ENCODE measurements around the gene SAE1. TPM values are rescaled to one million over a fixed set of nuclear protein-coding genes. Genes with fewer than 3 reads are reported as not detected.
A peak's percentile ranks its signal among the peaks of the same experiment; 100 is the strongest.

The SAE1 gene
- total and polyA plus RNA-seq, 4 experiments from 2014 or later, result 35.3 to 182 (median 71.6) TPM

DNA sequence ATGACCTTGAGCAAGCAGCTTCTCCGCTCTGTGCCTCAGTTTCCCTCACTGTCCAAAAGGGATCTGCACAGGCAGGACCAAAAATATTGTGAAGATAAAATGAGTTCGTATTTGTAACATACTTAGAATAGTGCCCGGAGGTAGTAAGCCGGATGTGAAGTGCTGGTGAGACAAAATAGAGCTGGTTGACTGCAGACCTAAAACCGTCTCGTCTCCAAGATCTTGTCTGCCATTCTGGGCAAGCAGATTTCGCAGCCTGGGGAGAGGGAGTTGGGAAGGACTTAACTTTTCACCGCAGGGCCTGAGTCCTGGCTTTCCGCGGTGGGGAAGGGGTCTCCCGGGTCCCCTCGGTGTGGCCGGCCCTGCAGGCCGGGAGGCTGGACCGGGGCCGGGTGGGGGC lies 108.5 kb downstream of the SAE1 start:
- Histone ChIP-seq H3K4me1 (ENCODE audit: insufficient read depth, low read length) (peaks cover 45% of the 10 kb centered on the region), H3K9me3 (ENCODE audit: control insufficient read depth in 1 of 2, low read length in 2 of 2) (no peaks in the 10 kb centered on the region), H3K4me3 (ENCODE audit: low read length in 2 of 2) (no peak overlapping the region), H3K36me3 (ENCODE audit: insufficient read depth, low read length) (no peaks in the 10 kb centered on the region), H3K27ac (ENCODE audit: low read depth, low read length) (peak overlapping the region; percentile 45), H3K27me3 (ENCODE audit: insufficient read depth, low read length) (no peaks in the 10 kb centered on the region)
- Mint-ChIP-seq H3K4me3 (peak overlapping the region; percentile 77 to 90 (median 84)), H3K4me1 (peaks cover 7 to 20% (median 15%) of the 10 kb centered on the region in 4 donors), H3K36me3 (no peaks in the 10 kb centered on the region), H3K9me3 (no peaks in the 10 kb centered on the region), H3K27ac (peak overlapping the region; percentile 65 to 93 (median 89)), H3K27me3 (no peaks in the 10 kb centered on the region)
- POLR2A ChIA-PET (ENCODE audit: partially characterized antibody), result interaction anchor here (0.6 to 6.9 kb wide), 11 partner anchors 11 to 1720 kb away, joined by 3 to 101 read pairs (median 4); partner anchors contain the start of genes CCDC9, INAFM1 and ZC3H4
- CTCF ChIA-PET (ENCODE audit: partially characterized antibody), result interaction anchor here (1.0 to 1.9 kb wide), 6 partner anchors 10 to 89 kb away, joined by 3 to 10 read pairs (median 3); no protein-coding TSS in a partner anchor
- intact Hi-C loops (cut with micrococcal nuclease), result no loop called here
- DNase-seq, result peak in 2 of 5 donors; percentile 34 to 40

DNA sequence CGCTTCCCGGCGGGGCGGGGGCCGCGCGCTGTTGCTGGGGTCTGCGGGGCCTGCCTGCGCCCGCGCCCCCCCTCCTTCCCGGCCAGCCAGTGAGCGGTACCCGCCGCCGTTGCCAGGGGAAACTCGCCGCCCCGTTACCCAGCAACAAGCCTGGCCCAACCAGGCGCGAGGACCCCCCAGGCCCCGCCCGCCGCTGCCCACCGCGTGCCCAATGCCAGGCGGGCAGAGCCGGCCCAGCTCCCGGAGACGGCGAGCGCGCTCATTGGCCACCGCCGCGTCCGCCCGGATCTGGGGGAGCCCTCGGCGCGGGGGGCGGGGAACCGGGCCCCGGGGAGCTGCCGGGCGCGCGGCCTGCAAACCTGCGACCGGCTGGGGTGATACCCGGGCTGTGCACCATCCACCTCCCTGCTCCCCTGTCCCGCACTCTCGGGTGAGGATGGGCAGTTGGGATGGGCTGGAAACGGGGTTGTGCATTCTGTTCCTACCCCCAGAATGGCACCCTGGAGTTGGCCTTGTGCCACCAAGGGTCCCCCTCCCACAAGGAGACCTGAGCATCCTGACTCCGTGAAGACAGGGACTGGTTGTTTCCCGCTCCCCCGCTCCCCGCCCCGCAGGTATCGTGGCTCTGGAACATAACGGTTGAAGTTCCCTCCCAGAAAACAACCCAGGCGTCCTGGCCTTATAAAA lies 109.1 kb downstream of the SAE1 start:
- no peaks in the 10 kb centered on the region for H3K9me3 ChIP-seq (ENCODE audit: control insufficient read depth in 1 of 2, low read length in 2 of 2)
- H3K27ac Mint-ChIP-seq, result peak overlapping the region in 5 of 7 donors; percentile 23 to 85 (median 53)
- H3K27me3 ChIP-seq (ENCODE audit: insufficient read depth, low read length), result no peaks in the 10 kb centered on the region
- ChIA-PET POLR2A (ENCODE audit: partially characterized antibody) (interaction anchor here (0.6 to 6.9 kb wide), 14 partner anchors 12 to 1720 kb away, joined by 3 to 101 read pairs (median 4); partner anchors contain the start of genes CCDC9, INAFM1 and ZC3H4), CTCF (ENCODE audit: partially characterized antibody) (interaction anchor here (1.0 to 1.9 kb wide), 6 partner anchors 10 to 90 kb away, joined by 3 to 10 read pairs (median 3); no protein-coding TSS in a partner anchor)
- no peaks in the 10 kb centered on the region for H3K27me3 Mint-ChIP-seq
- H3K36me3 ChIP-seq (ENCODE audit: insufficient read depth, low read length), result no peaks in the 10 kb centered on the region
- H3K9me3 Mint-ChIP-seq, result no peaks in the 10 kb centered on the region
- no peaks in the 10 kb centered on the region for H3K36me3 Mint-ChIP-seq
- peak overlapping the region; percentile 45 for H3K27ac ChIP-seq (ENCODE audit: low read depth, low read length)
- peaks cover 7 to 26% (median 18%) of the 10 kb centered on the region in 4 donors for H3K4me1 Mint-ChIP-seq
- H3K4me1 ChIP-seq (ENCODE audit: insufficient read depth, low read length), result peaks cover 50% of the 10 kb centered on the region
- DNase-seq, result peak; percentile 51 to 80 (median 56)
- intact Hi-C loops (cut with micrococcal nuclease), result loop anchor here (5.0 kb wide), 2 partner anchors 202 to 377 kb away; partner anchors contain the start of gene ARHGAP35
- peak overlapping the region in 1 of 2 donors; percentile 46 for H3K4me3 ChIP-seq (ENCODE audit: low read length in 2 of 2)
- peak overlapping the region; percentile 46 to 63 (median 53) for H3K4me3 Mint-ChIP-seq

- H3K9me3 Mint-ChIP-seq, result no peaks in the 10 kb centered on the region
- H3K27ac Mint-ChIP-seq, result peak overlapping the region in 5 of 7 donors; percentile 41 to 68 (median 64)
- POLR2A ChIA-PET (ENCODE audit: partially characterized antibody), result interaction anchor here (0.9 to 6.9 kb wide), 10 partner anchors 8 to 129 kb away, joined by 3 to 101 read pairs (median 6); partner anchors contain the start of genes CCDC9, INAFM1 and ZC3H4
- Histone ChIP-seq H3K4me1 (ENCODE audit: insufficient read depth, low read length) (peaks cover 51% of the 10 kb centered on the region), H3K4me3 (ENCODE audit: low read length in 2 of 2) (peak overlapping the region in 1 of 2 donors; percentile 35), H3K36me3 (ENCODE audit: insufficient read depth, low read length) (no peaks in the 10 kb centered on the region), H3K27me3 (ENCODE audit: insufficient read depth, low read length) (no peaks in the 10 kb centered on the region), H3K27ac (ENCODE audit: low read depth, low read length) (peak overlapping the region; percentile 45), H3K9me3 (ENCODE audit: control insufficient read depth in 1 of 2, low read length in 2 of 2) (no peaks in the 10 kb centered on the region)
- no peak for DNase-seq
- intact Hi-C loops (cut with micrococcal nuclease), result loop anchor here (5.0 kb wide), 2 partner anchors 203 to 378 kb away; partner anchors contain the start of gene ARHGAP35
- H3K4me3 Mint-ChIP-seq, result peak overlapping the region in 7 of 8 donors; percentile 46 to 66 (median 54)
- peaks cover 7 to 29% (median 20%) of the 10 kb centered on the region in 4 donors for H3K4me1 Mint-ChIP-seq
- H3K36me3 Mint-ChIP-seq, result no peaks in the 10 kb centered on the region
- H3K27me3 Mint-ChIP-seq, result no peaks in the 10 kb centered on the region
- CTCF ChIA-PET (ENCODE audit: partially characterized antibody), result interaction anchor here (0.6 to 1.1 kb wide), 2 partner anchors 30 to 33 kb away, joined by 4 to 5 read pairs; no protein-coding TSS in a partner anchor
These were observed 109.9 kb downstream of the SAE1 start for GRCh38 chr19:47240556-47240955.

DNA sequence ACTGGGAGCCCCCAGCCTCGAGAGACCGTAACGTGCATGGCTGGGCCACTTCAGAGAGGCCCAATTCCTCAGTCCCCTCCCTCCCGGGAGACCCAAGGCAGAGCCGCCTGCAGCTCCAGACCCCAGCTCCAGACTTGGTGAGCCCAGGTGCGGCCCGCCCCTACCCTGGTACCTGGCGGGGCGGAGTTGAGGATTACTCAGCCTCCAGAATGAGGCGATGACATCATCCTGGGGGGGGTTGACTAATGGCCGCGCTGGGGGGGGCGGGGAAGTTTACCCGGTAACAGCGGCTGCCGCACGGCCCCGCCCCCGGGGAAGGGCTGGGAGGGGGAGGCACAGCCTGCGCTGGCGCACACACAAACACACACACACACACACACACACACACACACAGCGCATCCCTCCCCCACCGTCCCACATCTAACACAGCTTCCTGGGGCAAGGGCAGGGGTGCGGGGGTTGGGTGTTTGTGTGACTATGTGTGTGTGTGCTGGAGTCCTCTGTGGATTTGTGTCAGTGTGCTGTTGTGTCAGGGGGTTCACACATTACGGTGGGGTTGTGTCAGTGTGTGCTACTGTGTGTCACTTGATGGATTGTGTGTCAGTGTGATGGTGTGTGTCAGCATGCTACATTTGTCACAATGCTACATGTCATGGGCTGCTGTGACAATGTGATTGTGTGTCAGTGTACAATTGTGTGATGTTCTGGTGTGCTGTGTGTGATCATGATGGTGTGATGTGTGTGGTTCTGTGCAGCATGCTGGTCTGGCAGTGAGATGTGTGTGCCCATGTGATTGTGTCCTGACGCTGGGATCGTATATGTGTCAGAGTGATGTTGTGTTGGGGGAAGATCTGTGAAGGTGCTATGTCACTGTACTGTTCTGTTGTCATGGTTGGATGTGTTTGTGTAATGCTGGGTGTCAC lies 110.6 kb downstream of the SAE1 start:
- H3K36me3 ChIP-seq (ENCODE audit: insufficient read depth, low read length), result no peaks in the 10 kb centered on the region
- CTCF ChIA-PET (ENCODE audit: partially characterized antibody), result interaction anchor here (0.6 to 1.1 kb wide), 2 partner anchors 31 to 34 kb away, joined by 4 to 5 read pairs; no protein-coding TSS in a partner anchor
- H3K27me3 ChIP-seq (ENCODE audit: insufficient read depth, low read length), result no peaks in the 10 kb centered on the region
- Mint-ChIP-seq H3K9me3 (no peaks in the 10 kb centered on the region), H3K27ac (peak overlapping the region in 3 of 7 donors; percentile 41 to 64 (median 53)), H3K4me1 (peaks cover 7 to 29% (median 20%) of the 10 kb centered on the region in 4 donors), H3K4me3 (peak overlapping the region in 5 of 8 donors; percentile 46 to 63 (median 55)), H3K36me3 (no peaks in the 10 kb centered on the region), H3K27me3 (no peaks in the 10 kb centered on the region)
- peaks cover 51% of the 10 kb centered on the region for H3K4me1 ChIP-seq (ENCODE audit: insufficient read depth, low read length)
- peak; percentile 81 to 96 (median 84) for DNase-seq
- POLR2A ChIA-PET (ENCODE audit: partially characterized antibody), result interaction anchor here (0.9 to 6.9 kb wide), 7 partner anchors 9 to 130 kb away, joined by 3 to 101 read pairs (median 5); partner anchors contain the start of gene CCDC9
- intact Hi-C loops (cut with micrococcal nuclease), result loop anchor here (5.0 kb wide), 2 partner anchors 204 to 379 kb away; partner anchors contain the start of gene ARHGAP35
- H3K9me3 ChIP-seq (ENCODE audit: control insufficient read depth in 1 of 2, low read length in 2 of 2), result no peaks in the 10 kb centered on the region
- H3K4me3 ChIP-seq (ENCODE audit: low read length in 2 of 2), result peak overlapping the region in 1 of 2 donors; percentile 35
- H3K27ac ChIP-seq (ENCODE audit: low read depth, low read length), result peak overlapping the region; percentile 45

GRCh38 chr19:47241919-47242577 lies 111.4 kb downstream of the SAE1 start:
- H3K27me3 ChIP-seq (ENCODE audit: insufficient read depth, low read length), result no peaks in the 10 kb centered on the region
- H3K9me3 ChIP-seq (ENCODE audit: control insufficient read depth in 1 of 2, low read length in 2 of 2), result no peaks in the 10 kb centered on the region
- H3K27ac ChIP-seq (ENCODE audit: low read depth, low read length), result no peak overlapping the region
- no peaks in the 10 kb centered on the region for H3K9me3 Mint-ChIP-seq
- H3K4me3 Mint-ChIP-seq, result no peak overlapping the region
- ChIA-PET POLR2A (ENCODE audit: partially characterized antibody) (interaction anchor here (1.0 to 6.9 kb wide), 7 partner anchors 10 to 129 kb away, joined by 3 to 156 read pairs (median 24); partner anchors contain the start of genes BBC3, CCDC9 and ZC3H4), CTCF (ENCODE audit: partially characterized antibody) (interaction anchor here (3.6 to 16.1 kb wide), 3 partner anchors 17 to 88 kb away, joined by 62 to 609 read pairs (median 499); no protein-coding TSS in a partner anchor)
- no peak overlapping the region for H3K27ac Mint-ChIP-seq
- H3K27me3 Mint-ChIP-seq, result no peaks in the 10 kb centered on the region
- no peaks in the 10 kb centered on the region for H3K36me3 Mint-ChIP-seq
- no peak overlapping the region for H3K4me3 ChIP-seq (ENCODE audit: low read length in 2 of 2)
- peaks cover 51% of the 10 kb centered on the region for H3K4me1 ChIP-seq (ENCODE audit: insufficient read depth, low read length)
- H3K36me3 ChIP-seq (ENCODE audit: insufficient read depth, low read length), result no peaks in the 10 kb centered on the region
- intact Hi-C loops (cut with micrococcal nuclease), result loop anchor here (5.0 kb wide), 2 partner anchors 205 to 380 kb away; partner anchors contain the start of gene ARHGAP35
- peaks cover 7 to 29% (median 20%) of the 10 kb centered on the region in 4 donors for H3K4me1 Mint-ChIP-seq
- DNase-seq, result peak in 1 of 5 donors; percentile 33

- ChIA-PET CTCF (ENCODE audit: partially characterized antibody) (interaction anchor here (0.7 to 16.1 kb wide), 12 partner anchors 12 to 246 kb away, joined by 3 to 609 read pairs (median 28); partner anchors contain the start of genes CCDC9 and SAE1), POLR2A (ENCODE audit: partially characterized antibody) (interaction anchor here (0.9 to 6.6 kb wide), 14 partner anchors 11 to 130 kb away, joined by 3 to 156 read pairs (median 24); partner anchors contain the start of genes BBC3, CCDC9, SAE1 and ZC3H4)
- peak overlapping the region; percentile 63 to 88 (median 82) for H3K4me3 Mint-ChIP-seq
- intact Hi-C loops (cut with micrococcal nuclease), result loop anchor here (5.0 kb wide), 2 partner anchors 206 to 381 kb away; partner anchors contain the start of gene ARHGAP35
- peak in 2 of 5 donors; percentile 21 to 31 for DNase-seq
- peaks cover 13 to 37% (median 23%) of the 10 kb centered on the region in 4 donors for H3K4me1 Mint-ChIP-seq
- Histone ChIP-seq H3K36me3 (ENCODE audit: insufficient read depth, low read length) (no peaks in the 10 kb centered on the region), H3K9me3 (ENCODE audit: control insufficient read depth in 1 of 2, low read length in 2 of 2) (no peaks in the 10 kb centered on the region), H3K4me3 (ENCODE audit: low read length in 2 of 2) (peak overlapping the region; percentile 21 to 37), H3K4me1 (ENCODE audit: insufficient read depth, low read length) (peaks cover 51% of the 10 kb centered on the region), H3K27me3 (ENCODE audit: insufficient read depth, low read length) (no peaks in the 10 kb centered on the region), H3K27ac (ENCODE audit: low read depth, low read length) (peak overlapping the region; percentile 40)
- H3K27ac Mint-ChIP-seq, result peak overlapping the region in 6 of 7 donors; percentile 86 to 99 (median 96)
- no peaks in the 10 kb centered on the region for H3K36me3 Mint-ChIP-seq
- H3K27me3 Mint-ChIP-seq, result no peaks in the 10 kb centered on the region
- no peaks in the 10 kb centered on the region for H3K9me3 Mint-ChIP-seq
These were observed 112.7 kb downstream of the SAE1 start for GRCh38 chr19:47243364-47243775.
